Breast epithelium (tissue), 3 donors: ENCODE measurements around the gene THAP12.

ENCODE experiments used
- POLR2A ChIP-seq: fragments of 450-650 bp; IDR thresholded peaks from one replicate; pipeline ENCODE4 v1.6.1; 2016; ENCODE audit warnings: antibody characterized with exemption, mild to moderate bottlenecking, moderate library complexity
- POLR2AphosphoS5 ChIP-seq, 3 donors: sonication (generic); formaldehyde crosslinking; IDR thresholded peaks; one replicate each; pipeline ENCODE4 v1.6.1; 2017; ENCODE audit warnings: antibody characterized with exemption in 3 of 3
- TF ChIP-seq, protein P1 (sequence below), 3 donors: fragments of 450-650 bp; IDR thresholded peaks; one replicate each; pipeline ENCODE4 v1.5.1; 2016 to 2017; ENCODE audit warnings: antibody characterized with exemption in 3 of 3, mild to moderate bottlenecking in 3 of 3, moderate library complexity in 3 of 3

DNA sequence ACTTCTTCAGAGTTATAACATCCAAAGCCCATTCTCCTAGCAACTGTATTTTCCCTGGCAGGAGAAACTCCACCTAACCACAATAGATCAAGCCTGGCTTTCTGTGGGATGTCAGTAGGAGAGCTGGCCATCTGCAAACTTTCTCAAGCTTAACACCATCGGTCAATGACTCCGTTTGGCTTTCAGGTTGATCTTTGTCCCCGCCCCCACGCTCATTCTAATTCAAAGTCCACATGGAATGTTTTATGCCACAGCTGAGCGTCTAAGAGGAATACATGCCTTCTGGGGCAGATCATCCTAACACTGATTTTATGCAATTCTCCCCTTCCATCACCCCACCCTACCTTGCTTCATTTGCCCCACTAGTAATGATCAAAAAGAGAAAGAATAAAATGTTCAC, 5.0 kb upstream of the THAP12 start:
- TF ChIP-seq, protein P1, sequence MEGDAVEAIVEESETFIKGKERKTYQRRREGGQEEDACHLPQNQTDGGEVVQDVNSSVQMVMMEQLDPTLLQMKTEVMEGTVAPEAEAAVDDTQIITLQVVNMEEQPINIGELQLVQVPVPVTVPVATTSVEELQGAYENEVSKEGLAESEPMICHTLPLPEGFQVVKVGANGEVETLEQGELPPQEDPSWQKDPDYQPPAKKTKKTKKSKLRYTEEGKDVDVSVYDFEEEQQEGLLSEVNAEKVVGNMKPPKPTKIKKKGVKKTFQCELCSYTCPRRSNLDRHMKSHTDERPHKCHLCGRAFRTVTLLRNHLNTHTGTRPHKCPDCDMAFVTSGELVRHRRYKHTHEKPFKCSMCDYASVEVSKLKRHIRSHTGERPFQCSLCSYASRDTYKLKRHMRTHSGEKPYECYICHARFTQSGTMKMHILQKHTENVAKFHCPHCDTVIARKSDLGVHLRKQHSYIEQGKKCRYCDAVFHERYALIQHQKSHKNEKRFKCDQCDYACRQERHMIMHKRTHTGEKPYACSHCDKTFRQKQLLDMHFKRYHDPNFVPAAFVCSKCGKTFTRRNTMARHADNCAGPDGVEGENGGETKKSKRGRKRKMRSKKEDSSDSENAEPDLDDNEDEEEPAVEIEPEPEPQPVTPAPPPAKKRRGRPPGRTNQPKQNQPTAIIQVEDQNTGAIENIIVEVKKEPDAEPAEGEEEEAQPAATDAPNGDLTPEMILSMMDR (IDR thresholded peaks at IDR 0.05): no peak
- TF ChIP-seq POLR2A (no peak), POLR2AphosphoS5 (IDR thresholded peaks at IDR 0.05) (no peak)
